IPS-NIHi11 (cell line): Measurements from ENCODE around the gene CREG2.
"Not testable (repeated sequence)": the region's sequence is repeated elsewhere in the genome, so short reads cannot be mapped to it uniquely, and the experiment has no call there.

Source experiments
- DNase-seq: peaks from one replicate; pipeline ENCODE4 v3.0.0; 2012; ENCODE audit warnings: mixed read lengths, low spot score

CREG2 gene

DNA sequence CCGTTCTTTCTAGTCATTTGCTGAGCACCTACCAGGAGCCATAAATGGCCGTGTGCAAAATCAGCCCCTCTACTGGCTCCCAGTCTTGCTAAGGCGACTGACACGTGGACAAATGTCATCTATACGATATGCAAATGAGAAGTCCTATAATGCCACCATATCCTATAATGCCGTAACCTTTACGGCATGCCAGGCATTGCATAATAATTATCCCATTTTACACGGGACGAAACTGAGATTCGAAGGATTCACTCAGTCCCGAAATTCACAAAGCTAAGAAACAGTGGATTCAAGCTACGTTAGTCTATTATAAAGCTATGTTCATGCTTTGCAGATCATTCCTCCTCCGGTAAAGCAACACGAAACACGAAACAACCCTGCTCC lies 44.7 kb downstream of the CREG2 start:
- no peak for DNase-seq

DNA sequence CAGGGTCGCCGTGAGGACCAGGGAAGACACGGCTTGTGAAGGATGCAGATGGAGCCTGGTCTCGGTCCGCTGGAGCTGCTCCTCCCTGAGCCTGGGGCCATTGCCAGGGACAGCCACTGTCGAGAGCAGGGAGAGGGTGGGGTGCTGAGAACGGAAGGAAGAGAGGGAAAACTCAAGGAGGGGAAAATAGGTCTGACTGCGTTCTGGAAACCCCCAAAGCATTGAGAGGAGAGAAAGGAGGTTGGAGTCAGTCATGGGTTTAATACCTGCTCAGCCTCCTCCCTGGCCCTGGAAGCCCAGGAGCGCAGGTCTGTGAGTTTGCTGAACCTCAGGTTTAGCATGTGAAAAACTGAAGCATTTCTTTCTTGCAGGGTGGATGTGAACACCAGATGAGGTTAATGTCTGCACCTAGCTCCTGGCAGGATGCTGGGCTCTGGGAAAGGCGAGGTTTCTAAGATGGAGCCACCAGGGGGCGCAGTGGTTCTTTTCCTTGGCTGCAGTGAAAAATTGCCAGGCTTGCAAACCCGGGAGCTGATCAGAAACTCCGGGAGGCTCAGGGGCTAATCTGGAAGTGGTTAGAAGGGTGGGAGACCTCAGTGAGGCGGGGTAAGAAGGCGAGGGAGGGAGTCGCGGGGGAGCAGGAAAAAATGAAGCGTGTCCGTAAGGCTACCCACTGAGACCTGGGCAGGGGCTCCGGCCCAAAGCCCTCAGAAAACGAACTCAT lies 45.2 kb downstream of the CREG2 start:
- DNase-seq = peak; percentile 78

DNA sequence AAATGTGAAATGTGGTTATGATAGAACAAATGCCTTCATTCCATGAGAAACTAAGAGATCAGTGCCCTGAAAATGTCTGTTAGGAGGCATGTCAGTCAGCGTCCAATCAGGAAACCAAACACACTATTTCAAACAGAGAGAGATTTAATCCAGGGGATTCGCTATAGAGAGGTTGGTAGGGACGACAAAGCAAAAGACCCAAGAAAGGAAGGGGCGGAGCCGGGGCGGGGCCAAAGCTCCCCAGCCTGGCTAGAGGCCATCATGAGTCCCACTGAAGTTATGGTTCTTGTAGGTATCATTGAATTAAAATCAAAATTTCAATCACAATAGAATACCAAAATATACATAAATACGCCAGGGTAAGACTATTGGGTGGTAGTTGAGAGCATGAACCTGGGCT lies 45.9 kb downstream of the CREG2 start:
- no peak for DNase-seq

DNA sequence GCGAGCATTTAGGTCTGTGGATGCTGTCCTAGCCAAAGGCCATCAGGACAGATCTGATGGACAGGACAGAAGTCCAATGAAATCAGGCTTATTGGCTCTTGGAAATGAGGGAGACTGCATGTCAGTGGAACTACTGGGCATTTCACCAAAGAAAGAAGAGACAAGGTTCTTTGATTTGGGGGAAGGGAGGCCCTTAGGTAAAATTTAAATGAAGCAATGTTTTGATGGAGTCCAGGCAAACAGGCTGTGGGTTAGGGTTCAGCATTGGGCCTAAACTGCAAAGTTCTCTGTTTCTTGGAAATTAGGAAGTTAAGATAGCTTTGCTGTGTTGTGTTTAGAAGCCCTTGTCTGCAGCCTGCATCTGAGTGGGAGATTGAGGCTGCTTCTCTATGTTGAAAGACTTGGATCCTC lies 47.2 kb downstream of the CREG2 start:
- DNase-seq = no peak

DNA sequence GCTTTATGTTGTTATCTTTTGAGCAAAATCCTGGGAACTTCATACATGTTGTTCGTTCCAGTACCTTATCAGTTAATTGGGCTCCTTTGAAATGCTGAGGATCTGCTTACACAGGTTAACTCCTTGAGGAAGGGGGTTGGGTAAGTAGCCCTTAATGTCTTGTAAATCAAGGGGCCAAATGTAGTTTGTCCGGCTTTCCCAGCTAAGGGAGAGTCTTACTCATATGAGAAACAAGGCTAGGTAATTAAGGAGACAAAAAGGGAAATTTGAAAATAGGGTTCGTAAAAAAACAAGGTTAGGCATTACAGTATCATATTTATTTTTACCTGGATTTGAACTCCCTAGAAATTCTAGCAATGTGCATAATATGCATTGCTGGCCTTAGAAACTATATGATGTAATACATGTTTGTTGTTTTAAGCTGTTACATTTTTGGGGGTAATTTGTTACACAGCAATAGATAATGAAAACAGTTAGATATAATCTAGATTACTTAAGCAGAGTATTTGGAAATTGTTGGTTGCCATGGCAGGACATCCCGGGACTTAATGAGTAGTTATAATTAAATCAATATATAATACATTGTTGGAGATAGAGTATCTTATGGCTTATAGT lies 47.9 kb downstream of the CREG2 start:
- DNase-seq = no peak

DNA sequence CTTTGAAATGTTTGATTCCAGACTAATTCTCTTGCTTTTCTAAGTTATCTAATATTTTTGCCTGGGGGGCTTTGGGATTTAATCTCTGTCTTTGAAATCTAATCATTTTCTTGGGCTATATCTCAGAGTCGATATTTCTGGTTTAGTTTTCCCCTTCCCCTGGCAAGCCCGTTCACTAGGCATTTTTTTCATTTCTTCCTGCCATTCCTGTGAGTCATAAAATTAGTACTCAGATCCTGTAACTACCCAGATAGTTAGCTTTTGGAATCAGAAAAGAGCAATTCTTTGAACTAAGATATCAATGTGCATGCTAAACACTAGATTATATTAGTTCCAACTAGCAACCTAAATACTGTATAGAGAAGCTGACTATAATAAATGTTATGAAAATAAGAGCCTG lies 49.4 kb downstream of the CREG2 start:
- no peak for DNase-seq

DNA sequence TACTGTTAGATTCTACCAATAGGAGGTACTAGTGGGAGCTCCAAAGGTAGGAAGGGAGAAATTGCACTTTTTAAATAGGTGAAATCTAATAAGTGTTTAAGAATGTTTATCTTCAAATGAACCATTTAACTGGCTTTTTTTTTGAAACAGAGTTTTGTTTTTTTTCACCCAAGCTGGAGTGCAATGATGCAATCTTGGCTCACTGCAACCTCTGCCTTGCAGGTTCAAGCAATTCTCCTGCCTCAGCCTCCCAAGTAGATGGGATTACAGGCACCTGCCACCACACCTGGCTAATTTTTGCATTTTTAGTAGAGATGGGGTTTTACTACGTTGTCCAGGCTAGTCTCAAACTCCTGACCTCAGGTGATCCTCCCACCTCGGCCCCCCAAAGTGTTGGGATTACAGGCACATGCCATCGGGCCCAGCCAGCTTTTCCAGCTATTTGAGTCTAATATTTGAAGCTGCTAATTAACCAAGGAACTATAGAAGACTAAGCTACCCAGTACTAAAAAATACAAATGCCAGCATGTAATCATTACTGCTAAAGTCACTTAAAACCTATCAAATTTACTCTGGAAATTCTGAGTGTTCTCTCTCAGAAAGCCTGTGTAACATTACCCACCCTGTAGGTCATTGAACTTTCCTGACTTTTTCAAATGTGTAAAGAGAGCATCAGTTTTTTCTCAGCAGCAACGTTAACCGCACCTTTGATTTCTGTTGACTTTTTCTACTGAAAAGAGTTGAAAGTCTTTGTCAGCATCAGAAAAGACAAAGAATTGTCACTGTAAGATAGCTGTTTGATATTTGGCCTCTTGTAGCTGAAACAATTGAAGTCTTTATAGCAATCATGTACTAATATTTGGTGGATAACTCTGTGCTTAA lies 54.2 kb downstream of the CREG2 start:
- no peak for DNase-seq

DNA sequence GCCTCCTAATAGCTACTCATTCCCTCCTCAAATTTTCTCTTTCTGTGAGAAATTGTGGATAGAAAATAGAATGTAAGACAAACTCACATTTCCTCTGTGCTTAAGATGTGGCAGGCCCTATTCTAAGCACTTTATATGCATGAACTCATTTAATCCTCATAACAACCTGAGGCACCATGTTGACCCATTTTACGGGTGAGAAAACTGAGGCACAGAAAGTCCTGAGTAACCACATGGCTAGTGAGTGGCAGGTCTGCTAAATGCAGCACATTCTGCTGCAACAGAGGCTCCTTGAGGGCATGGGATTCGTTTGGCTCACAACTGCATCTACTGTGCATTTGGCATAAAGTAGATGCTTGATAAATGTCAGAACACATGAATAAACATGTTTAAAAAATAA lies 56.1 kb downstream of the CREG2 start:
- DNase-seq = no peak

DNA sequence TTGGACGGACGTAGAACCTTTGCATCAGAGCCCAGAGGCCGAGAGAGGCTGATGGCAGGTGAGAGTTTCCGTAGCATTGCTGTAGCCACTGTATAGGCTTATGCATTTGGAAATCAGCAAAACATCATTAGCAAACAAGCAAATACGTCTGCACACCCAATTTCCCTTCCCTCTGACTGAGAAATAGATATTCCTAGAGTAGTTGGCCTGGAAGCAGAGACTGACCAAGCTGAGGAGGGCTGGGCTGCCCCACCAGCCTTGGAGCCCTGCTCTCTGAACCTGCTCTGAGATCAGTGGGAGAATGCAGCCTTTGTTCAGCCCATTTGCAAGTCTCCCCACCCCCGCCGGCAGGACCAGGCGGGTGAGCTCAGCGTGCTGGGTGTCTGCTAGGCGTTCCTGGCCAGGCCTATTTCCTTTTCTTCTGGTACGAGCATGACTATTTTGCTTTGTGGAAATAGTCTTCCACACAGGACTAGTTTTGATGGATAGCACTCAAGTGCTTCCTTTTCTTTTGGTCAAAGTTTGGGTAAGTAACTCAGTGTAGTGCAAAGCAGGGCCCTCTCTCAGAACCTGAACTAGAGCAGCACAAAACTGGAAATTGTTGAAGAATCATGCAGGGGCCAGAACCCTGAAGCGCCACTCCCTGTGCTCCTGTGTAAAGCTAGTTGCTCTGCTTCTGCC lies 56.9 kb downstream of the CREG2 start:
- peak; percentile 56 for DNase-seq

DNA sequence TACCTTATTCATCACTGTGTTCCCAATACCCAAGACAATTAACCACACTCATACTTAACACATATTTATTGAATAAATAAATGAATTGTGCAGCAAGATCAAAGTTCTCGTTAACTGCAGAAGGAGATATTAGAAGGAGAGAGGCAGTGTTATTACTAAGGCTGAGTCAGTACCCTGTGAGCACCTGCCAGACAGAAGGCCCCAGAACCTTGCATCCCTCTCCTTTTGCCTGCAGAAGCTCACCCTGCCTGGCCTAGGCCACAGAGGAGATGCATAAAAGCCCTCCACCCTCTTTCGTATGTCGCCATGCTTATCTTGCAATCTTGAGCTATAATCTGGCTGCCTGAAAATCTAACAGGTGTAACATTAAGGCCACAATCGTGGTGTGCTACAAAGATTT lies 58.3 kb downstream of the CREG2 start:
- DNase-seq = no peak

DNA sequence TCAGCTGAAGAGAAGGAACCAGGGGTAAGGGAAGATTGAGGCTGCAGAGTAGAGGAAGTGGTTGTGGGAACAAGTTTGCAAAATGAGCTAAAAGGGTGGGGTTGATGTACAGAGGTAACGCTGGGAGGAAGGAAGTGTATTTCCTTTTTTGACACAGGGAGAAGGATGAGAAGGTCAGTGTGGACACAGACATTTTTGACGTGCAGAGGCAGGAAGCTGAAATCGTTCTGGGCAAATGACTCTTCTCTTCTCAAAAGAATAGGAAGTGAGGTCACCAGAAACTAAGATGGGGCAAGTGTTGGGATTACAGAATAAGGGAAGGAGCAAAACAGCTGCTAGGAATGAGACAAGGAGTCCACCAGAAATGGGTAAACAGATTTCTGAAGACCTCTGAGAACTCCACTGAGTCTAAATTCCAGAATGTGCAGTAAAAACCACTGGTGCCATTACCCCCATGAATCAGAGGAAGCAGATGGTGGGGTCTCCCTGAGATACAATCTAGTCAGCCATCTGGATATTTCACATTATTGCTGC lies 58.8 kb downstream of the CREG2 start:
- no peak for DNase-seq

DNA sequence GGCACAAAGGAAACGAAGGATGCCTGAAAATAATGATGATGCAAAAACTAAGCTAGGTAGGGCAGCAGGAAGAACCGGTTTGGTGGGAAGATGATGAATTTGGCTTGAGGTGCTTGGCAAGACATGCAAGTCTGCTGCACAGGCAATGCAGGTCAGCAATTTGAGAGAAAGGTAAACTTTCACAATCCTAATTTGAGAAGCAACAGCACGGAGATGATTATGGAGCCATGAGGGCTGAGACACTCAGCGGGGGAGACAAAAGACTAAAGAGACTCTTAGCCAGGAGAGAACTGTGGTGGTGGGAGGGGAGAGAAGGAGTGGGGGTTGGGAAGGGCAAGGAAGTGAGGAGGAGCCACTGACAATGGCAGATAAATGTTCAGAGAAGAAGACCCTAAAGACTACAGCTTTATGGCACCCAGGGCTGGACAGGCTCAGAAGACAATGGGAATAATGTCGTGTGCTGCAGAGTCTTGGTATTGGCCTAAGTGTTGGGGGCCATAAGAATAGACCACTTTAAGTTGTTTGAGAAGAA lies 59.4 kb downstream of the CREG2 start:
- peak; percentile 38 for DNase-seq

DNA sequence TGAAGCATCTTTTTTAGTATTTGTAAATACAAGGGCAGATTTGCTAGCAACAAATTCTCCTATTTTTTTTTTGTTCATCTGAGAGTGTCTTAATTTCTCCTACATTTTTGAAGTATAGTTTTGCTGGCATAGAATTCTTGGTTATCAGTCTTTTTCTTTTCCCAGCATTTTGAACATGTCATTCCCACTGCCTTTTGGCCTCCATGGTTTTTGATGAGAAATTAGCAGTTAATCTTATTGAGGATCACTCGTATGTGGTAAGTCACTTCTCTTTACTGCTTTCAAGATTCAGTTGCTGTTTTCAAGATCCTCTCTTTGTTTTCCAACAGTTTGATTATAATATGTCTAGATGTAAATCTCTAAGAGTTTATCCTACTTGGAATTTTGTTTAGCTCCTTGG lies 61.9 kb downstream of the CREG2 start:
- DNase-seq = no peak

DNA sequence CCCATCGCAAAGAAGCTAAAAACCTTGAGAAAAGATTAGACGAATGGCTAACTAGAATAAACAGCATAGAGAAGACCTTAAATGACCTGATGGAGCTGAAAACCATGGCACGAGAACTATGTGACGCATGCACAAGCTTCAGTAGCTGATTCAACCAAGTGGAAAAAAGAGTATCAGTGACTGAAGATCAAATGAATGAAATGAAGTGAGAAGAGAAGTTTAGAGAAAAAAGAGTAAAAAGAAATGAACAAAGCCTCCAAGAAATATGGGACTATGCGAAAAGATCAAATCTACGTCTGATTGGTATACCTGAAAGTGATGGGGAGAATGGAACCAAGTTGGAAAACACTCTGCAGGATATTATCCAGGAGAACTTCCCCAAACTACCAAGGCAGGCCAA lies 70.7 kb downstream of the CREG2 start:
- DNase-seq = not testable (repeated sequence)

DNA sequence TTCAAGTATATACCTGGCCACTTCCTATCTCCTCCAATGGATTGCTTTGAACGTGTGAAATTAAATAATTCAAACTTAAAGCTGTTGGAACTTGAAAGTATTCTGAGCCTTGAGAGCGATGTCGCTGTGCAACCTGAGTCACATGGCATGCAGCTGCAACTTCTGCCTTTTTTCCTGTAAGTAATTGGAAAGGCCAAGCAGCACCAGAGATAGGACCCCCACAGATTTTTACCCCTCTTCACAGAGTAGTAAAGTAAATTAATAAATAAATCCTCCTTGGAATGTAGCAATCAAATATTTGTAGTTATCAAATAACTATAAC lies 75.6 kb downstream of the CREG2 start:
- DNase-seq = no peak

DNA sequence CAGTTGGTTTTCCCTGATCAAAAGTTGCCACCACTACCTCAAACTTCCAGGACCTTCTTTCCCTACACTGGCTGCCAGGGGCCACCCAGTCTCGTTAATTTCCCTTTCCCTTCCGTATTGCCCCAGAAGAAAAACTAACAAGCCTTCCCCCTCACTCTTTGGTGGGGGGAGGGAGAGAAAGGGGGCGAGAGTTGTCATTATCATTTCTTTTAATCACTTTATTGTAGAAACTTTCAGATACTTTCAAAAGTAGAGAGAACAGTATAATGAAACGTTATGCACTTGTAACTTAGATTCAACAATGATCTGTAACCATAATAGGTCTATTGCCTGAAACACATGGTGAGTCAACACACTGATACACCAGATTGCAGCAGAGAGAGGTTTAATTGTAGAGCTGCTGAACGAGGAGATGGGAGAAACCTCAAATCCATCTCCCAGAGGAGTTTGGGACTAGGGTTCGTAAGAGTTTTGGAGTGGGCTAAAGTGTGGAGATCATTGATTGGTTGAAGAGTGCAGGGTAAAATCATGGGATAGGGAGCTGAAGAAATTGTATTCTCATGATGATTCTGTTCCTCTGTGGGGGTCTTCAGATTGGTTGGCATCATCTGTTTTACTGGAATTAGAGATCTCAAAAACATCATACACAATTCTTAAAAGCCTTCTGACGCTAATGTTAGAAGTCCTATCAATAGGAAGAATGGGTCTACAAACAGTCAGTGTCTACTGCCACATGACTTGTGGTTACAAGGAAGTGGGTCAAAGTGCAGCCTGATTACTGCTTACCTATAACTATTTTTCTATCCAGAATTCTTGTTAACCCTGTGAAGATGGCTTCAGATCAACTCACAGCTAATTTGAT lies 76.2 kb downstream of the CREG2 start:
- no peak for DNase-seq

DNA sequence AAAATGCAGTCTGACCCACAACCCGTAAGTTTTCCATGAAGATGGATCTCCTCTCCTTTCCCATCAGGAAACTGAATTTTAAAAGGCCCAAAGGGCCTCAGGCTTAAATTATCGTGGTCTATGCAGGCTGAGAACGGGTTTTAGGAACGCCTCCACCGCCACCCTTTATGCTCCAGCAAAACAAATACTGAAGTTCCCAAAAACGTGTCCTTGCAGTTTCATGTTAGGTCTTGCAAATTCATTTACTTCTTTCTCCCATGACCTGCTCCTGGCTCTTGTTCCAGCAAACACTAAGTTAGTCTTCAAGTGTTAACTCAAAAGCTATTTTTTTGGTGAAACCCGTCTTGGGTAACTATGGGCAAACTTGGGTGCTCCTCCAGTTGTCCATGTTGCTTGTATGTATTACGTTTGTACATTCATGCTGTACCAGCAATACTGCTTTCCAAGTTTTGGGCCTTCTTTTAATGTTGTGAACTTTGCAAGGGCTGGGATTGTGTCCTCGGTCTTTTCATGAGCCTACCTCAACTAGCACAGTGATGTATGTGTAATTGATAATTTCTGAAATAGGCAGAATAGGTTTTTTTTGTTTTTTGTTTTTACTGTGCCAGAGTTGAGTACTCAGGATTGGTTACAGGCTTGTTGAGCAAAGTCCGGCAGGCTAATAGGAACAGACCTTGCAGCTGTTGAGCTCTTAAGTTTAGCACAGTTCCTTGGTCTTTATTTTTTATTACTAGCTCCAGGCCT lies 77.0 kb downstream of the CREG2 start:
- DNase-seq = no peak

DNA sequence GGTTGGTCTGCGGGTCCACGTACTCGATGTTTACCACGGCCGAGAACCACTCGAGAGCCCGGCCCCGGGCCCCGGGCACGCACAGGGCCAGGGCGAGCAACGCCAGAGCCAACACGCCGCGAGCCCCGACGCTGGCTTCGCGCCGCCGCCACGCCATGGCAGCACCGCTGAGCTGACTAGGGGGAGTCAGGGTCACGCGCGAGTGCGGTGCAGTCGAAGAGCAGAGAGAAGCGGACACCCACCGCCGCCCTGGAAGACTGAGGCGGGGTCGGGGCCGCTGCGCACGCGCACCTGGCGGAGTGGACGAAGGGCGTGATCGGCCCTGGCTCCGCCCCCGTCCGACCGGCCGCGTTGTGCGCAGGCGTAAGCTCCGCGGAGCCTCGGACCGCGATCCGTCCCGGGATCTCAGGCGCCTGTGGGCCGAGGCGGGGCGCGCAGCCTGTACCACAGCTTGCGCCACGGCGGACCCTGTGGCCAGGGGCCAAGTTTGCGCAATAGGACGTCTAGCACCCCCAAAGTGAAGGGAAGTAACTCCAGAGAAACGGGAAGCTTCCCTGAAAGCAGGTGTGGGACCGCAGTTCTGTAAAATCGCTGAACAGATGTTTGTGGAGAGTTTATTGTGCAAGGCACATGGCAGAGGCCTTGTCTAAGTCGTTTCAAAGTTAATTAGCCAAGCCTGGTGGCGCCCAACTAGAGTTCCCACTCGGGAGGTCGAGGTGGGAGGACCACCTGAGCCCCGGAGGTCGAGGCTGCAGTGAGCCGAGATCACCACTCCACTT lies 78.7 kb downstream of the CREG2 start, which contains the start of gene RNF149:
Gene RNF149, minus strand, starts transcription at position 270 of the 779 bp plus-strand sequence. Its CDS starts 113 bp downstream, at position 157.
- peak; percentile 100 for DNase-seq

DNA sequence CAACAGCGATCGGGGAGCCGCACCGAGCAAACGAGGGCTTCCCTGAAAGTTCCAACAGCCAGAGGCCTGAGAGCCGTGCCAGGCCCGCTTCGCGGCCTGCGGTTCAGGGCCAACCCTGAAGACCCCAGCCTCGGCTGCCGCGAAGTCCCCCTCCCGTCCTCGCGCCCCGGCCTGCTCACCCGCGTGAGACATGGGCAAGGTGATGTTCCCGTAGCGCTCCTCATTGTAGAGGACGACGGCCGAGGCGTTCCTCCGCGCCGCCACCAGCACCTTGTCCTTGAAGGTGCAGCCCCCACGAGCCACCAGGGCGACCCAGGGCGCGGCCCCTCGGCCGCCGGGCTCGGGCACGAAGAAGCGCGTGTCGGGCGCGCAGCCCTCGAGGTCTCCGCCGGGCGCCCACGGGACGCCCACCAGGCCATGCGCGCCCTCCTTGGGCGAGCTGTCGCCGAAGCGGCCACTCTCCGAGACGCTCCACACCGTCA lies 79.3 kb downstream of the CREG2 start:
- peak; percentile 54 for DNase-seq
